ENCODE measurements around the gene OAS3.

OAS3 gene

DNA sequence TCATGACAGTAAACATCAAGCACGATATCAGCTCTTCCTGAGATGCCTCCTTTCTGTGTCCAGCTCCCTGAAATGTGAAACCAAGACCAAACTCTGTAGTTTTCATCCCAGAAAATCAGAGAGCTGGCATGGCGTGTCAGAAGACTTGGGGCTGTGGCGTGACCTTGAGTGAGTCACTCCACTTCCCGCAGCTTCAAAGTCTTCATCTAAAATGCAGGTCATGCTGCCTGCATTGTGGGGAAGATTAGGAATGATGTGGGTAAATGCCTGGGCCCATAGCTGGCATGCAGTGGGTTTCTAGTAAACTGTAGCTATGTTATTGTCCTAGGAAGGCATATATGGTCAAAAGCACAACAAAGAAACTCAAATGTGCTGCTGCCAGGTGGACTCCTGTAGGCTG is 68.9 kb downstream of the OAS3 start:
- Histone ChIP-seq H3K4me1 (ENCODE audit: low read depth, poor library complexity, severe bottlenecking) (peaks cover 3% of the 10 kb centered on the region), H3K27ac (no peak overlapping the region), H3K27me3 (ENCODE audit: insufficient read depth, low read depth) (no peaks in the 10 kb centered on the region), H4K20me1 (ENCODE audit: insufficient read depth) (no peaks in the 10 kb centered on the region), H3K4me2 (no peak overlapping the region), H2AFZ (ENCODE audit: low read depth) (no peak overlapping the region), H3K4me3 (IDR thresholded peaks at IDR 0.05; ENCODE audit: insufficient read depth, low read depth, low read length) (no peak overlapping the region), H3K79me2 (ENCODE audit: insufficient read depth, low read depth) (no peaks in the 10 kb centered on the region), H3K36me3 (ENCODE audit: insufficient read depth) (no peaks in the 10 kb centered on the region), H3K9ac (no peak overlapping the region)
- TF ChIP-seq, protein P1, sequence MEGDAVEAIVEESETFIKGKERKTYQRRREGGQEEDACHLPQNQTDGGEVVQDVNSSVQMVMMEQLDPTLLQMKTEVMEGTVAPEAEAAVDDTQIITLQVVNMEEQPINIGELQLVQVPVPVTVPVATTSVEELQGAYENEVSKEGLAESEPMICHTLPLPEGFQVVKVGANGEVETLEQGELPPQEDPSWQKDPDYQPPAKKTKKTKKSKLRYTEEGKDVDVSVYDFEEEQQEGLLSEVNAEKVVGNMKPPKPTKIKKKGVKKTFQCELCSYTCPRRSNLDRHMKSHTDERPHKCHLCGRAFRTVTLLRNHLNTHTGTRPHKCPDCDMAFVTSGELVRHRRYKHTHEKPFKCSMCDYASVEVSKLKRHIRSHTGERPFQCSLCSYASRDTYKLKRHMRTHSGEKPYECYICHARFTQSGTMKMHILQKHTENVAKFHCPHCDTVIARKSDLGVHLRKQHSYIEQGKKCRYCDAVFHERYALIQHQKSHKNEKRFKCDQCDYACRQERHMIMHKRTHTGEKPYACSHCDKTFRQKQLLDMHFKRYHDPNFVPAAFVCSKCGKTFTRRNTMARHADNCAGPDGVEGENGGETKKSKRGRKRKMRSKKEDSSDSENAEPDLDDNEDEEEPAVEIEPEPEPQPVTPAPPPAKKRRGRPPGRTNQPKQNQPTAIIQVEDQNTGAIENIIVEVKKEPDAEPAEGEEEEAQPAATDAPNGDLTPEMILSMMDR (conservative IDR thresholded peaks at IDR 0.05; ENCODE audit: low read depth, low read length) = no peak

DNA sequence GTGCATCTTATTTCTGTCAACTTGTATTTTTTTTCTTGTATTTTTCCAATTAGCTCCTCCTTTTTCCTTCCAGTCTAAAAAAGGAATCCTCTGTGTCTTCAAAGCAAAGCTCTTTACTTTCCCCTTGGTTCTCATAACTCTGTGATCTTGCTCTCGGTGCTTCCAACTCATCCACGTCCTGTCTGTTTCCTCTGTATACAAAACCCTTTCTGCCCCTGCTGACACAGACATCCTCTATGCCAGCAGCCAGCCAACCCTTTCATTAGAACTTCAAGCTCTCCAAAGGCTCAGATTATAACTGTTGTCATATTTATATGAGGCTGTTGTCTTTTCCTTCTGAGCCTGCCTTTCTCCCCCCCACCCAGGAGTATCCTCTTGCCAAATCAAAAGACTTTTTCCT is 72.4 kb downstream of the OAS3 start:
- no peaks in the 10 kb centered on the region for H3K36me3 ChIP-seq (ENCODE audit: insufficient read depth)
- H3K4me3 ChIP-seq (IDR thresholded peaks at IDR 0.05; ENCODE audit: insufficient read depth, low read depth, low read length) = no peak overlapping the region
- no peak overlapping the region for H2AFZ ChIP-seq (ENCODE audit: low read depth)

DNA sequence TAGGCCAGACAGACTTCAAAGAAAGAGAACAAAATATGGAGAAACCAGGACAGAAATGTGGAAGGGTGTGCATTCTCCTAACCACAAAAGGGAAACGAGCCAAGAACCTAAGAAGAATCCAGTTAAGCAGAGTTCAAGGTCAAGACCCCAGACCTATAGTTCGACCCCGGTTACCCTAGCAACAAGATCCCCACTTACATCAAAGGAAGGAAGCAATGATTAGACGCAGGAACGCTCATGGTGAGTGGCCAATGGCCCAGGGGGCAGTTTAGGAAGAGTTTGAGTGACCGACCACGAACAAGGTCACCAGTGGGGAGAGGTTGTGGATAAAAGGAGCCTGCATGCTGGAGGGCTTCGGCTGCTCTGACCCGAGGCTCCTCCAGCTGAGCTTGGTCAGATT is 76.3 kb downstream of the OAS3 start:
- TF ChIP-seq, protein P1 (conservative IDR thresholded peaks at IDR 0.05; ENCODE audit: low read depth, low read length) = no peak
- H3K4me3 ChIP-seq (IDR thresholded peaks at IDR 0.05; ENCODE audit: insufficient read depth, low read depth, low read length) = no peak overlapping the region

More for the DNA sequence above, 72.4 kb downstream of the OAS3 start:
- H3K4me2 ChIP-seq = no peak overlapping the region
- H3K27ac ChIP-seq = no peak overlapping the region
- H3K27me3 ChIP-seq (ENCODE audit: insufficient read depth, low read depth) = no peaks in the 10 kb centered on the region
- TF ChIP-seq, protein P1 (conservative IDR thresholded peaks at IDR 0.05; ENCODE audit: low read depth, low read length) = no peak
- no peaks in the 10 kb centered on the region for H3K4me1 ChIP-seq (ENCODE audit: low read depth, poor library complexity, severe bottlenecking)
- no peaks in the 10 kb centered on the region for H4K20me1 ChIP-seq (ENCODE audit: insufficient read depth)
- H3K79me2 ChIP-seq (ENCODE audit: insufficient read depth, low read depth) = no peaks in the 10 kb centered on the region
- H3K9ac ChIP-seq = no peak overlapping the region

DNA sequence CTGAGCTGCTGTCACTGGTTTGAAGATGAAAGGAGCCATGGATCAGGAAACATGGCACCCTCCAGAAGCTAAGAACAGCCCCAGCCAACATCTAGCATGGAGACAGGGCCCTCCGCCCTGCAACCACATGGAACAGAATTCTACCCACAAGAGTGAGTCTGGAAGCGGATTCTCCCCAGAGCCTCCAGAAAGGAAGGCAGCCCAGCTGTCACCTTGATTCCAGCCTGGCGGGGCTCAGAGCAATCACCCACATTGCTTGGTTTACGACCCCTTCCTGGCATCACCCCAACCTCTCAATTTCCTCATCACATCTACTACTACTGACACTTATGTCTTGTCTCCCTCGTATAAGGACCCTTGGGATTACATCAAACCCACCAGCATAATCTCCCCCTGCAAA is 78.5 kb downstream of the OAS3 start:
- Histone ChIP-seq H3K27ac (no peak overlapping the region), H3K4me2 (no peak overlapping the region), H3K9ac (no peak overlapping the region), H2AFZ (ENCODE audit: low read depth) (no peak overlapping the region), H3K79me2 (ENCODE audit: insufficient read depth, low read depth) (no peaks in the 10 kb centered on the region), H3K4me3 (IDR thresholded peaks at IDR 0.05; ENCODE audit: insufficient read depth, low read depth, low read length) (no peak overlapping the region), H3K27me3 (ENCODE audit: insufficient read depth, low read depth) (no peaks in the 10 kb centered on the region), H3K4me1 (ENCODE audit: low read depth, poor library complexity, severe bottlenecking) (no peaks in the 10 kb centered on the region), H4K20me1 (ENCODE audit: insufficient read depth) (no peaks in the 10 kb centered on the region), H3K36me3 (ENCODE audit: insufficient read depth) (no peaks in the 10 kb centered on the region)
- TF ChIP-seq, protein P1 (conservative IDR thresholded peaks at IDR 0.05; ENCODE audit: low read depth, low read length) = no peak

More for the DNA sequence above, 76.3 kb downstream of the OAS3 start:
- Histone ChIP-seq H2AFZ (ENCODE audit: low read depth) (no peak overlapping the region), H3K79me2 (ENCODE audit: insufficient read depth, low read depth) (no peaks in the 10 kb centered on the region), H3K27me3 (ENCODE audit: insufficient read depth, low read depth) (no peaks in the 10 kb centered on the region), H3K9ac (no peak overlapping the region), H3K36me3 (ENCODE audit: insufficient read depth) (no peaks in the 10 kb centered on the region), H3K4me2 (no peak overlapping the region), H4K20me1 (ENCODE audit: insufficient read depth) (no peaks in the 10 kb centered on the region), H3K27ac (no peak overlapping the region), H3K4me1 (ENCODE audit: low read depth, poor library complexity, severe bottlenecking) (no peaks in the 10 kb centered on the region)

Measured in KMS-11 (cell line).